ENCODE data around the gene ACRV1.
A peak's percentile ranks its signal among the peaks of the same experiment; 100 is the strongest.

The ACRV1 gene

DNA sequence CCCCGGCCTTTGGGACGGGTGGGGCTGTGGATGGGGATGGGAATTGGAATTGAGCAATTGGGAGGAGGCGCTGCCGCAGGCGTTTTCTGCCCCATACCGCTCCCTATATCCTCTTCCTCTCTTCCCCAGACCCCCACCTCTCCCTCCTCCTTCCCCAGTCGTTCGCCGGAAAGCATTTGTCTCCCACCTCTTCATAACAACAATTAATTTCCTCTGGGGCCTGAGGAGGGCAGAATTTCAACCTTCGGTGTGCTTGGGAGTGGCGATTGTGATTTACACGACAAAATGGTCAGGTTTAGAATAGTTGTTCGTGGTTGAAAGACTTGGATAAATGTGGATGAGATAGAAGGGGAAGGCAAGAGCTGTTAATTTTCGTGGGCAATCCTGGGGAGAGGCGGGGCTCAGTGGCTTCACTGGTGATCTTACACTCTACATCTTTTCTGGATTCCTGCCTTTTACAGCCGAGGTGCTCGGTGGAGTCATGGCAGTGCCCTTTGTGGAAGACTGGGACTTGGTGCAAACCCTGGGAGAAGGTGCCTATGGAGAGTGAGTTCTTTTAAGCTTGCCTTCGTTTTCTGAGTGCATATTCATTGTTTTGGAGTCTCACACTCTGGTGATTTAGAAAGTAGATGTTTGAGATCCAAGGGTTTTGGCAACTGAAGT, 54.2 kb downstream of the ACRV1 start:
- Mint-ChIP-seq H3K9me3 (no peaks in the 10 kb centered on the region), H3K4me1 (peaks cover 16% of the 10 kb centered on the region), H3K27me3 (no peaks in the 10 kb centered on the region), H3K4me3 (peak overlapping the region; percentile 99), H3K36me3 (no peaks in the 10 kb centered on the region), H3K27ac (peak overlapping the region; percentile 97)
- peak; percentile 17 to 27 for DNase-seq (ENCODE audit: low spot score in 2 of 2)
- ATAC-seq (ENCODE audit: low read depth): peak; percentile 43

GRCh38 chr11:125625630-125626287, 54.9 kb downstream of the ACRV1 start:
- no peaks in the 10 kb centered on the region for H3K9me3 Mint-ChIP-seq
- no peaks in the 10 kb centered on the region for H3K27me3 Mint-ChIP-seq
- peaks cover 16% of the 10 kb centered on the region for H3K4me1 Mint-ChIP-seq
- peak overlapping the region; percentile 99 for H3K4me3 Mint-ChIP-seq
- H3K36me3 Mint-ChIP-seq: no peaks in the 10 kb centered on the region
- DNase-seq (ENCODE audit: low spot score in 2 of 2) (peak; percentile 78 to 88), ATAC-seq (ENCODE audit: low read depth) (peak; percentile 94)
- H3K27ac Mint-ChIP-seq: peak overlapping the region; percentile 97

DNA sequence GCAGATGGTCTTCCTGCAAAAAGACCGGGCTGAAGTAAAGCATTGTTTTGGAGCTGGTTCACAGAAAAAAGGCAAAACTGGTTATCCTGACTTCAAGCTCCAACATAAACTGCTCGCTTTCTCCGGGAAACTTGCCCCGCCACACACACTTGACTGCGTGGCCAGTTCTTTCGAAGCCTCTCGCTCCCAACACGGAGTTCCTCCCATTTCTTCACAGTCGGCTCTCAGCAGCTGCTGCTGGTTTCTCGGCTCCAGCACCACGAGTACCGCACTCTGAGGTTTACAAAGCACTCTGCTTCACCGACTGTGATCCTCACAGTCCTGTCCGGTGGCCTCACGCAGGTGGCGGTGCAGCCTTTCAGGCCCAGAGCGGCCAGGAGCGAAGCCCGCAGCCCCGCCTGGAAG, 55.4 kb downstream of the ACRV1 start:
- Mint-ChIP-seq H3K27me3 (no peaks in the 10 kb centered on the region), H3K9me3 (no peaks in the 10 kb centered on the region), H3K36me3 (peaks cover 2% of the 10 kb centered on the region), H3K4me1 (peaks cover 16% of the 10 kb centered on the region), H3K27ac (peak overlapping the region; percentile 97), H3K4me3 (peak overlapping the region; percentile 99)
- ATAC-seq (ENCODE audit: low read depth) (no peak), DNase-seq (ENCODE audit: low spot score in 2 of 2) (no peak)

DNA sequence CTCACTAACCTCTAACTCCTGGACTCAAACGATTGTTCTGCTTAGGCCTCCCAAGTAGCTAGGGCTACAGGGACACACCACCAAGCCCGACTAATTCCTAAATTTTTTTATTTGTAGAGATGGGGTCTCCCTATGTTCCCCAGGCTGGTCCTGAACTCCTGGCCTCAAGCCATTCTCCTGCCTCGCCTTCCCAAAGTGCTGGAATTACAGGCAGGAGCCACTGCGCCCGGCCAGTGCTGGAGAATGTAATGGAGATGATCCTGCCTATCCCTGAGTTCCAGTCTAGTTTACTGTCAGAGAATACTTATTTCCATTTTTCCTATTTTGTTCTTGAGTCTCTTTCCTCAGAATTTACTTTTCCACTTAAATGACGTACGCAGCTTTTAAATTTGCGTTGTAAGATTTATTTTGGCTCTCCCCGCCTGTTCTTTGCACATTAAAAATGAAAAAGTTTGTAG, 55.9 kb downstream of the ACRV1 start, which contains the start of gene CHEK1:
Gene CHEK1, plus strand, starts transcription at position 408 of the 458 bp plus-strand sequence. CDS start 1,606 bp downstream, outside the sequence.
- peaks cover 16% of the 10 kb centered on the region for H3K4me1 Mint-ChIP-seq
- H3K4me3 Mint-ChIP-seq: peak within 1 kb of the TSS; percentile 99
- H3K36me3 Mint-ChIP-seq: peaks cover 4% of the 10 kb centered on the region
- no peak for ATAC-seq (ENCODE audit: low read depth)
- DNase-seq (ENCODE audit: low spot score in 2 of 2): no peak
- H3K27me3 Mint-ChIP-seq: no peaks in the 10 kb centered on the region
- H3K9me3 Mint-ChIP-seq: no peaks in the 10 kb centered on the region
- H3K27ac Mint-ChIP-seq: peak within 1 kb of the TSS; percentile 97

DNA sequence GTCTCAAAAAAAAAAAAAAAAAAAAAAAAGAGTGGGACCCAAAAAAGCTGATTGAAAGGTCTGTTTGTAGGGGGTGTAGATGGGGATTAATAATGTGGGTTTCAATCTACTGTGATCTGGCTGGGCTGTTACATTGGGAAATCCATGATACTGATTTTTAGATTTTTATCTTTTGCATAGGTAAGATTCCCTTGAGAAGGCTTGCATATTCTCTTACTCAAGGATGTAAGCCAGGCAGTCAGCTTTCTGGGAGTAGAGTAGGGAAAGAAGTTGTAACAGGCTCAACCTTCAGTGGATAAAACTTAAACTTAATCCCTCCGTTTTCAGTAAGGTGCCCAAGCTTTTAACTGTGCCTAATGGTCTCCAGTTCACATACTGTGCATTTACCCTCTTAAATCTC, 57.6 kb downstream of the ACRV1 start:
- Mint-ChIP-seq H3K9me3 (no peaks in the 10 kb centered on the region), H3K36me3 (peaks cover 10% of the 10 kb centered on the region), H3K4me1 (peaks cover 16% of the 10 kb centered on the region), H3K27ac (peak overlapping the region; percentile 60), H3K27me3 (no peaks in the 10 kb centered on the region), H3K4me3 (no peak overlapping the region)
- no peak for ATAC-seq (ENCODE audit: low read depth)
- no peak for DNase-seq (ENCODE audit: low spot score in 2 of 2)

- H3K4me1 Mint-ChIP-seq: peaks cover 11% of the 10 kb centered on the region
- H3K4me3 Mint-ChIP-seq: no peak overlapping the region
- H3K27me3 Mint-ChIP-seq: no peaks in the 10 kb centered on the region
- ATAC-seq (ENCODE audit: low read depth) (no peak), DNase-seq (ENCODE audit: low spot score in 2 of 2) (no peak)
- no peaks in the 10 kb centered on the region for H3K9me3 Mint-ChIP-seq
- H3K36me3 Mint-ChIP-seq: peaks cover 10% of the 10 kb centered on the region
- H3K27ac Mint-ChIP-seq: no peak overlapping the region
These were observed 58.7 kb downstream of the ACRV1 start for GRCh38 chr11:125621995-125622394.
